ENCODE measurements around the gene CDK14. TPM values are rescaled to one million over a fixed set of nuclear protein-coding genes. Genes with fewer than 3 reads are reported as not detected.

The CDK14 gene
- total and polyA plus RNA-seq, 2 donors (not counting 1 experiment from before 2014, with no cell fraction given), result 42.1 to 167 TPM

GRCh38 chr7:91039033-91039432 is 442.9 kb downstream of the CDK14 start:
- Histone ChIP-seq H3K27me3 (replicated peaks in 1 of 4; ENCODE audit: control extremely low read depth in 1 of 4, control insufficient read depth in 3 of 4, insufficient read depth in 4 of 4, low read length in 3 of 4) (no peaks in the 10 kb centered on the region), H3K9ac (ENCODE audit: low read length) (no peak overlapping the region), H3K36me3 (replicated peaks in 1 of 2; ENCODE audit: control extremely low read depth in 1 of 2, control insufficient read depth in 1 of 2, extremely low read depth in 1 of 2, insufficient read depth in 2 of 2, low read length in 1 of 2) (peaks cover 0 to 12% of the 10 kb centered on the region in 2 experiments), H2AFZ (ENCODE audit: insufficient read depth, low read depth, low read length, poor library complexity, severe bottlenecking) (no peak overlapping the region), H3K4me3 (ENCODE audit: control extremely low read depth in 1 of 5, extremely low read depth in 1 of 5, insufficient read depth in 1 of 5, low read depth in 2 of 5, low read length in 4 of 5) (no peak overlapping the region), H3K27ac (ENCODE audit: low read length in 2 of 2) (no peak overlapping the region), H3K79me2 (ENCODE audit: control insufficient read depth, insufficient read depth, low read length) (peaks cover 4% of the 10 kb centered on the region), H3K9me3 (ENCODE audit: control extremely low read depth in 1 of 3, control insufficient read depth in 2 of 3, insufficient read depth in 1 of 3, low read length in 2 of 3) (no peaks in the 10 kb centered on the region), H3K4me2 (replicated peaks; ENCODE audit: low read depth, low read length, poor library complexity, severe bottlenecking) (no peak overlapping the region), H3K4me1 (ENCODE audit: control insufficient read depth in 2 of 2, insufficient read depth in 2 of 2, low read length in 2 of 2) (no peaks in the 10 kb centered on the region), H4K20me1 (ENCODE audit: control insufficient read depth, insufficient read depth, low read length, poor library complexity, severe bottlenecking) (no peaks in the 10 kb centered on the region)
- Mint-ChIP-seq H3K4me1 (peaks cover 5% of the 10 kb centered on the region), H3K9me3 (ENCODE audit: insufficient read depth) (no peaks in the 10 kb centered on the region), H3K4me3 (no peak overlapping the region), H3K27ac (no peak overlapping the region), H3K27me3 (no peaks in the 10 kb centered on the region)
- intact Hi-C loops (cut with micrococcal nuclease), result no loop called here
- WGBS (ENCODE audit: insufficient coverage), result 75% methylated on average over 3 of the region's 4 CpGs
- CTCF ChIA-PET, result no interaction called here
- ATAC-seq (ENCODE audit: low read depth), result no peak
- DNase-seq, result no peak
- TF ChIP-seq CTCF (IDR thresholded peaks at IDR 0.05) (no peak), EZH2 (IDR thresholded peaks at IDR 0.05; ENCODE audit: borderline replicate concordance, insufficient read depth, low read depth, low read length, poor library complexity, severe bottlenecking) (no peak)
- POLR2A ChIA-PET, result no interaction called here

DNA sequence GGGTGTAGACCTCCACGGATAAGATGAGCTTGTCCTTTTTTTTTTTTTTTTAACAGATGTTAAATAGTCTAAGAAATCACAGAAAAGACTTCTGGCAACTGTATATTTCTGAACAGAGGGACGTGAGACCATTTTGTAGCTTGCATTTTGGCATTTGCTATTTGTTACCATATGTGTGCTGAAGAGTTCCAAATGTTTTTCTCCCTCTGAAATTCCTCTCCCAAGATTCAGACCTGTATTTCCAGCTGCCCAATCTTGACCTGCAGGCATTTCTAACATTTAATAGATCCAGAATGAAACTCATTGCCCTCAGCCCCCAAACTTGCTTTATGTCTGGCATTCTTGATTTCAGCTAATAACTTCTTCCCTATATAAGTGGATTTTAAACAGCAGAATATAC is 445.0 kb downstream of the CDK14 start:
- Histone ChIP-seq H3K36me3 (replicated peaks in 1 of 2; ENCODE audit: control extremely low read depth in 1 of 2, control insufficient read depth in 1 of 2, extremely low read depth in 1 of 2, insufficient read depth in 2 of 2, low read length in 1 of 2) (peaks cover 0 to 22% of the 10 kb centered on the region in 2 experiments), H3K4me1 (ENCODE audit: control insufficient read depth in 2 of 2, insufficient read depth in 2 of 2, low read length in 2 of 2) (no peaks in the 10 kb centered on the region), H3K9ac (ENCODE audit: low read length) (no peak overlapping the region), H3K27ac (ENCODE audit: low read length in 2 of 2) (no peak overlapping the region), H3K4me2 (replicated peaks; ENCODE audit: low read depth, low read length, poor library complexity, severe bottlenecking) (no peak overlapping the region), H3K79me2 (ENCODE audit: control insufficient read depth, insufficient read depth, low read length) (no peaks in the 10 kb centered on the region), H2AFZ (ENCODE audit: insufficient read depth, low read depth, low read length, poor library complexity, severe bottlenecking) (no peak overlapping the region), H3K9me3 (ENCODE audit: control extremely low read depth in 1 of 3, control insufficient read depth in 2 of 3, insufficient read depth in 1 of 3, low read length in 2 of 3) (no peaks in the 10 kb centered on the region), H3K4me3 (ENCODE audit: control extremely low read depth in 1 of 5, extremely low read depth in 1 of 5, insufficient read depth in 1 of 5, low read depth in 2 of 5, low read length in 4 of 5) (no peak overlapping the region), H3K27me3 (replicated peaks in 1 of 4; ENCODE audit: control extremely low read depth in 1 of 4, control insufficient read depth in 3 of 4, insufficient read depth in 4 of 4, low read length in 3 of 4) (no peaks in the 10 kb centered on the region), H4K20me1 (ENCODE audit: control insufficient read depth, insufficient read depth, low read length, poor library complexity, severe bottlenecking) (no peaks in the 10 kb centered on the region)
- intact Hi-C loops (cut with micrococcal nuclease), result no loop called here
- Mint-ChIP-seq H3K9me3 (ENCODE audit: insufficient read depth) (no peaks in the 10 kb centered on the region), H3K4me3 (no peak overlapping the region), H3K4me1 (peaks cover 5% of the 10 kb centered on the region), H3K27me3 (no peaks in the 10 kb centered on the region), H3K27ac (no peak overlapping the region)
- DNase-seq (no peak), ATAC-seq (ENCODE audit: low read depth) (no peak)
- ChIA-PET POLR2A (interaction anchor here (0.7 kb wide), 2 partner anchors 267 to 902 kb away, joined by 4 to 6 read pairs; no protein-coding TSS in a partner anchor), CTCF (interaction anchor here (0.6 kb wide), 1 partner anchor 145 kb away, joined by 6 read pairs; no protein-coding TSS in a partner anchor)
- WGBS (ENCODE audit: insufficient coverage), result no CpG with 5 or more reads among the region's 2 CpGs
- TF ChIP-seq EZH2 (IDR thresholded peaks at IDR 0.05; ENCODE audit: borderline replicate concordance, insufficient read depth, low read depth, low read length, poor library complexity, severe bottlenecking), result no peak
- no peak for TF ChIP-seq CTCF (IDR thresholded peaks at IDR 0.05)
